Measurements from ENCODE around the gene GFRA4.

GFRA4 gene

GRCh38 chr20:3661814-3662665 lies 1.2 kb downstream of the GFRA4 start:
- DNase-seq (ENCODE audit: extremely low read depth, low read depth), result no peak

GRCh38 chr20:3661060-3661813 lies 2.0 kb downstream of the GFRA4 start:
- DNase-seq (ENCODE audit: extremely low read depth, low read depth), result no peak
- TF ChIP-seq CTCF (IDR thresholded peaks at IDR 0.05; ENCODE audit: low read depth, low read length), result no peak

More at GRCh38 chr20:3661814-3662665, 1.2 kb downstream of the GFRA4 start:
- TF ChIP-seq CTCF (IDR thresholded peaks at IDR 0.05; ENCODE audit: low read depth, low read length), result no peak

GRCh38 chr20:3660262-3661059 lies 2.7 kb downstream of the GFRA4 start:
- no peak for DNase-seq (ENCODE audit: extremely low read depth, low read depth)
- TF ChIP-seq CTCF (IDR thresholded peaks at IDR 0.05; ENCODE audit: low read depth, low read length), result no peak

- TF ChIP-seq CTCF (IDR thresholded peaks at IDR 0.05; ENCODE audit: low read depth, low read length), result no peak
- no peak for DNase-seq (ENCODE audit: extremely low read depth, low read depth)
Measured at GRCh38 chr20:3659492-3660261, 3.5 kb downstream of the GFRA4 start.

GRCh38 chr20:3658716-3659491 lies 4.3 kb downstream of the GFRA4 start:
- no peak for DNase-seq (ENCODE audit: extremely low read depth, low read depth)
- TF ChIP-seq CTCF (IDR thresholded peaks at IDR 0.05; ENCODE audit: low read depth, low read length), result no peak

GRCh38 chr20:3658019-3658715 lies 5.0 kb downstream of the GFRA4 start:
- no peak for DNase-seq (ENCODE audit: extremely low read depth, low read depth)
- TF ChIP-seq CTCF (IDR thresholded peaks at IDR 0.05; ENCODE audit: low read depth, low read length), result no peak

Measured in AG09319 (cell line).